Stomach (tissue), 9 donors: ENCODE data around the gene AGAP1. TPM values are rescaled to one million over a fixed set of nuclear protein-coding genes. Genes with fewer than 3 reads are reported as not detected.

ENCODE experiments used
- DNase-seq, 2 donors: peaks; one replicate each; pipeline versions ENCODE4 v3.0.0 to v3.0.0-alpha.2; 2013 to 2019
- H3K27ac ChIP-seq, 5 donors: fragments of 200-600 bp in 4 of 5; sonication (generic) in 4 of 5; one replicate each; pipeline ENCODE4 v1.5.1; 2013 to 2019; ENCODE audit warnings: mild to moderate bottlenecking in 1 of 5, moderate library complexity in 1 of 5
- H3K27me3 ChIP-seq, 3 donors: fragments of 200-600 bp; sonication (generic); one replicate each; pipeline ENCODE4 v1.5.1; 2017 to 2019; ENCODE audit warnings: mixed run types in 1 of 3
- H3K36me3 ChIP-seq, 4 donors: fragments of 200-600 bp; sonication (generic); 1 replicate in 3 of 4; 2 replicates in 1 of 4; pipeline ENCODE4 v1.5.1; 2016 to 2019
- H3K4me1 ChIP-seq, 4 donors: fragments of 200-600 bp; sonication (generic); one replicate each; pipeline ENCODE4 v1.5.1; 2016 to 2019
- H3K4me3 ChIP-seq, 4 donors: fragments of 200-600 bp; sonication (generic) in 3 of 4; one replicate each; pipeline ENCODE4 v1.5.1; 2016 to 2019; ENCODE audit warnings: mild to moderate bottlenecking in 1 of 4
- H3K9me3 ChIP-seq, 4 donors: fragments of 200-600 bp; sonication (generic); one replicate each; pipeline ENCODE4 v1.5.1; 2016 to 2019
- EP300 ChIP-seq: sonication (generic); formaldehyde crosslinking; IDR thresholded peaks from one replicate; pipeline ENCODE4 v1.6.1; 2017; ENCODE audit warnings: antibody characterized with exemption
- POLR2A ChIP-seq, 4 donors: fragments of 450-650 bp; IDR thresholded peaks; one replicate each; pipeline ENCODE4 v1.6.1; 2016; ENCODE audit warnings: antibody characterized with exemption in 4 of 4, control low read depth in 2 of 4, mild to moderate bottlenecking in 1 of 4, moderate library complexity in 1 of 4
- POLR2AphosphoS5 ChIP-seq, 3 donors: sonication (generic); formaldehyde crosslinking; IDR thresholded peaks; one replicate each; pipeline ENCODE4 v1.6.1; 2016; ENCODE audit warnings: antibody characterized with exemption in 3 of 3
- WGBS, 5 donors: extraction: QIAGEN DNeasy Blood & Tissue Kit in 3 of 5; methylation state at CpG; one replicate each; pipeline versions ENCODE4 v1.1.5 to v1.1.7; 2013 to 2018; 5-methylcytosine and 5-hydroxymethylcytosine counted together
- intact Hi-C: fragments of 100-400 bp; cut with DNase I; formaldehyde crosslinking; loops from one replicate; pipeline ENCODE4 v1.15.1; 2023; ENCODE audit warnings: low total_unique reads
- polyA plus RNA-seq, 3 donors: library from polyadenylated mRNA; stranded (reverse); fragments of 200-250 nt; gene quantifications; one replicate each; pipeline ENCODE4 v1.2.3, GENCODE V29; 2013
- total RNA-seq, 5 donors: library from RNA; depleted of rRNA; stranded (reverse); fragments of >200 nt; gene quantifications; one replicate each; pipeline versions ENCODE4 v1.1.0 to v1.2.3, GENCODE V29; 2014 to 2016
- TF ChIP-seq, protein P1 (sequence below), 7 experiments: fragments of 450-650 bp in 4 of 7; fragments of 200-600 bp in 3 of 7; sonication (generic) in 3 of 7; IDR thresholded peaks; one replicate each; pipeline ENCODE4 v1.5.1; 2016 to 2019; ENCODE audit warnings: antibody characterized with exemption in 7 of 7, control low read depth in 2 of 7, mild to moderate bottlenecking in 1 of 7
- donor health status: healthy with polysubstance abuse.
- donor health status: Bipolar disorder and iron deficiency.
- donor health status: healthy.

Gene AGAP1
- total and polyA plus RNA-seq, 8 donors: 4.2 to 139 (median 35.0) TPM

DNA sequence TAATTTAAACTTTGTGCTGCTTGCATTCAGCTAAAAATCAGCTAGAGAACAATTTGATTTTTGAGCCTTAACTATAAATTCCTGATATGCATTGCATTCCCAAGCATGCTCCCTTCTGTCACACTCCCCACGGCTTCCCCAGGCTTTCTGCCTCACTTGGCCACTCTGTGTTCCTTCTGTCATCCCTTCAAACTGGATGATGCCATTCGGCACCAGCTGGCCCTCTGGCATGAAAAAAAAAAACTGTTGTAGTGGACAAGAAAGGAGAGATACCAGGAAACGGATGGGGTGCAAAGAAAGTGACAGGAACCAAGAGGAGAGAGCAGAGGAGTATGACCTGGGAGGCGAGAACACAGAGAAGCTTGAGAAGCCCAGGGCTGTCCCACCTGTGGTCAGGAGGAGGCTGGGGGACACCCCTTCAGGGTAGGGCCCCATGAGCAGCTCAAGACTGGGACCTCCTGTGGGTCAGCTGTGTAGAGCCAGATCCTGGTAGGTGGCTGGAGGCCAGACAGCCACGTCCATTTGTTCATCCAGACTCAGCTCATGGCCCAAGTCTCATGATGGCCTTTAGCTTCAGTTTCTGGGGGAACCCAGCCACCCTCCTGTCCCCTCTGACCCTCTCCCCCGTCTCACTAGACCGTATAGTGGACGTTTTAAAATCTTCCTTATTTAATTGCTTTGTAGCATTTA, 462.6 kb downstream of the AGAP1 start:
- intact Hi-C loops: no loop called here
- WGBS, 5 donors: 81 to 94% (median 86%) methylated on average over 8 of the region's 8 CpGs
- Histone ChIP-seq H3K27me3 (no peaks in the 10 kb centered on the region), H3K9me3 (no peaks in the 10 kb centered on the region), H3K36me3 (peaks cover 4 to 38% (median 18%) of the 10 kb centered on the region in 4 donors), H3K4me1 (no peaks in the 10 kb centered on the region), H3K27ac (no peak overlapping the region), H3K4me3 (no peak overlapping the region)
- TF ChIP-seq, protein P1, sequence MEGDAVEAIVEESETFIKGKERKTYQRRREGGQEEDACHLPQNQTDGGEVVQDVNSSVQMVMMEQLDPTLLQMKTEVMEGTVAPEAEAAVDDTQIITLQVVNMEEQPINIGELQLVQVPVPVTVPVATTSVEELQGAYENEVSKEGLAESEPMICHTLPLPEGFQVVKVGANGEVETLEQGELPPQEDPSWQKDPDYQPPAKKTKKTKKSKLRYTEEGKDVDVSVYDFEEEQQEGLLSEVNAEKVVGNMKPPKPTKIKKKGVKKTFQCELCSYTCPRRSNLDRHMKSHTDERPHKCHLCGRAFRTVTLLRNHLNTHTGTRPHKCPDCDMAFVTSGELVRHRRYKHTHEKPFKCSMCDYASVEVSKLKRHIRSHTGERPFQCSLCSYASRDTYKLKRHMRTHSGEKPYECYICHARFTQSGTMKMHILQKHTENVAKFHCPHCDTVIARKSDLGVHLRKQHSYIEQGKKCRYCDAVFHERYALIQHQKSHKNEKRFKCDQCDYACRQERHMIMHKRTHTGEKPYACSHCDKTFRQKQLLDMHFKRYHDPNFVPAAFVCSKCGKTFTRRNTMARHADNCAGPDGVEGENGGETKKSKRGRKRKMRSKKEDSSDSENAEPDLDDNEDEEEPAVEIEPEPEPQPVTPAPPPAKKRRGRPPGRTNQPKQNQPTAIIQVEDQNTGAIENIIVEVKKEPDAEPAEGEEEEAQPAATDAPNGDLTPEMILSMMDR (IDR thresholded peaks at IDR 0.05): no peak
- TF ChIP-seq POLR2A (IDR thresholded peaks at IDR 0.05) (no peak), EP300 (no peak), POLR2AphosphoS5 (IDR thresholded peaks at IDR 0.05) (no peak)
- no peak for DNase-seq

DNA sequence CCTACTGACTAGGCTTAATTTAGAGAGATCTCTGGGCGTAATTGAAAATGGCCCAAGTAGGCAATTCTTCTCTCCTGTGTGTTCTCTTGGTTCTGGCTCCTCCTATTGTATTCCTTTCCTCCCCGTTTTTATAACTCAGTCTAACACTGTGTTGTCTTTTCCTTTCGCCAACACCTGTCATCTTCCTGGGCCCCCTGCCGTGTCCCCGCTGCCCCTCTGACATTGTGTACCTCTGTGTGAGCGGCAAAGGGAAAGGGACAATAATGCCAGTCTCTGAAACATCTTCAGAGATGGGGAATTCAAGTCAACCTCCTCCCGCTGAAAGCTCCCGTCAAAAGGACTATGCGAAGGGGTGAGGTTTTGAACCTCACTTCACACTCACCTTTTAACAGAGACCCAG, 463.4 kb downstream of the AGAP1 start:
- no peaks in the 10 kb centered on the region for H3K4me1 ChIP-seq
- H3K4me3 ChIP-seq: no peak overlapping the region
- intact Hi-C loops: no loop called here
- 92 to 98% (median 94%) methylated on average over 9 of the region's 9 CpGs for WGBS, 5 donors
- H3K36me3 ChIP-seq: peaks cover 4 to 38% (median 20%) of the 10 kb centered on the region in 4 donors
- DNase-seq: no peak
- no peak overlapping the region for H3K27ac ChIP-seq
- TF ChIP-seq POLR2A (IDR thresholded peaks at IDR 0.05) (no peak), EP300 (no peak), POLR2AphosphoS5 (IDR thresholded peaks at IDR 0.05) (no peak)
- TF ChIP-seq, protein P1 (IDR thresholded peaks at IDR 0.05): no peak
- H3K27me3 ChIP-seq: no peaks in the 10 kb centered on the region
- no peaks in the 10 kb centered on the region for H3K9me3 ChIP-seq

DNA sequence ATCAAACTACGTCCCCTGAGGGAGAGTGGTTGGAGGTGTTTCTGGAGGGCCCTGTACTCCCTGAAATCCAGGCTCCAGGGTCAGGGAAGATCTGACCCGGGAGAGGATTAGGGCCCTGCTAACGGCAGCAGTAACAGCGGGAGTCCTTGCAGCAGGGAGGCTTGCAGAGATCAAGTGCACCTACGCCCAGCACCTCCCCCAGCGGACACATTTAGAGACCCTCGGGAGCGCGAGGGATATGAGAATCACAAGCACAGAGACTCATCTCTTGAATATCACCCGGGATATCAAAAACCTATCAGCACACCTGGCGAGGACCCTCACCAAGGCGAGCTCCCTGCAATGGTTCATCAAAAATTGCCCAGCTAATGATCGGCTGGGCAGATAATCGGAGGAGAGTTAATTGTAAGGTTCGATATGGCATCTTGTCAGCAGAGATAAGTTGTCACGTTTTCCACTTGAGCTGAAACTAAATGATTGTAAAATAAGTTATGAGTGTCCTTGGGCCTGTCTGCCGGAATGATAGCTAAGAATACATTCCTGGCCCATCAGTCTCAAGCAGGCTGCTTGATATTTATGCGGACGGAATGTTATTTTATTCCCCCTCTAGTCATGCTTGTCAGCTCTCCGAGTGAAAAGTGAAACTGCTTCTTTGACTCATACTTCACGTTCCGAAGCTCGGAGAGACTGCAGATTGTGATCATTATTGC, 464.5 kb downstream of the AGAP1 start:
- Histone ChIP-seq H3K36me3 (peaks cover 4 to 38% (median 20%) of the 10 kb centered on the region in 4 donors), H3K4me3 (no peak overlapping the region), H3K27ac (no peak overlapping the region), H3K4me1 (no peaks in the 10 kb centered on the region), H3K27me3 (no peaks in the 10 kb centered on the region), H3K9me3 (no peaks in the 10 kb centered on the region)
- DNase-seq: no peak
- WGBS, 5 donors: 91 to 94% (median 92%) methylated on average over 21 to 23 of the region's 23 CpGs
- intact Hi-C loops: no loop called here
- TF ChIP-seq EP300: no peak

DNA sequence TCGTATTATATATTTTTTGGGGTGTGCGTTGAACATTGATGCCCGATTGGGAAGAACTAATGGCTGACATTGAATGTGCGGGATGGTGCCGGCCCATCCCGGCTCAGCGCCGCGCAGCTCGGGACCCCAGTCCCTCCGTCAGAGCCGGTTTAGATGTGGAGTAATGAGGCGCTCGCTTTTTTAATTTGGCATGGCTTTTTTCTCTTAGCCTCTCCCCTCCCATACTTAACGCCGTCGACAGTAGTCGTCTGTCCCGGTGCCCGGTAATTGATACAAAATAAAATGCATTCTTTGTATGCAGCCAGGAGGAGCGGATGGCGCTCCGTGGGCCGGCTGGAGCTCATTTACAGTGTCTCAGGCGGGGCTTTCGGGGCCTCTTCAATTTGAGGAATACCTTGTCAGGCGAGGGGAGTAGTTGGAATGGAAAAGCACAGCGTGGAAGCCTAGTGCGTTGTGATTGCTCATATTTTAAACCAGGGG, 465.1 kb downstream of the AGAP1 start:
- no peak overlapping the region for H3K27ac ChIP-seq
- TF ChIP-seq, protein P1 (IDR thresholded peaks at IDR 0.05): no peak
- TF ChIP-seq EP300: no peak
- TF ChIP-seq POLR2A (IDR thresholded peaks at IDR 0.05): no peak
- intact Hi-C loops: no loop called here
- peaks cover 4 to 38% (median 20%) of the 10 kb centered on the region in 4 donors for H3K36me3 ChIP-seq
- no peak for DNase-seq
- H3K27me3 ChIP-seq: no peaks in the 10 kb centered on the region
- H3K9me3 ChIP-seq: no peaks in the 10 kb centered on the region
- no peaks in the 10 kb centered on the region for H3K4me1 ChIP-seq
- WGBS, 5 donors: 91 to 96% (median 95%) methylated on average over 29 of the region's 29 CpGs
- H3K4me3 ChIP-seq: no peak overlapping the region
